NCI-H1930 (cell line): ENCODE results near the gene IGSF8.
A peak's percentile ranks its signal among the peaks of the same experiment; 100 is the strongest.

Experiments used
- DNase-seq, 2 experiments: peaks; one replicate each; lab custom pipeline; 2025; lab: John Stamatoyannopoulos, UW

IGSF8 gene, protein sequence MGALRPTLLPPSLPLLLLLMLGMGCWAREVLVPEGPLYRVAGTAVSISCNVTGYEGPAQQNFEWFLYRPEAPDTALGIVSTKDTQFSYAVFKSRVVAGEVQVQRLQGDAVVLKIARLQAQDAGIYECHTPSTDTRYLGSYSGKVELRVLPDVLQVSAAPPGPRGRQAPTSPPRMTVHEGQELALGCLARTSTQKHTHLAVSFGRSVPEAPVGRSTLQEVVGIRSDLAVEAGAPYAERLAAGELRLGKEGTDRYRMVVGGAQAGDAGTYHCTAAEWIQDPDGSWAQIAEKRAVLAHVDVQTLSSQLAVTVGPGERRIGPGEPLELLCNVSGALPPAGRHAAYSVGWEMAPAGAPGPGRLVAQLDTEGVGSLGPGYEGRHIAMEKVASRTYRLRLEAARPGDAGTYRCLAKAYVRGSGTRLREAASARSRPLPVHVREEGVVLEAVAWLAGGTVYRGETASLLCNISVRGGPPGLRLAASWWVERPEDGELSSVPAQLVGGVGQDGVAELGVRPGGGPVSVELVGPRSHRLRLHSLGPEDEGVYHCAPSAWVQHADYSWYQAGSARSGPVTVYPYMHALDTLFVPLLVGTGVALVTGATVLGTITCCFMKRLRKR

GRCh38 chr1:160097911-160098851 is at the start of gene IGSF8:
Gene IGSF8, minus strand, starts transcription at chr1:160098619. Its CDS starts 147 bp downstream, at chr1:160098472.
- peak in 1 of 2 experiments; percentile 89 for DNase-seq

- peak in 1 of 2 experiments; percentile 54 for DNase-seq
Measured at GRCh38 chr1:160148121-160148520, 49.7 kb upstream of the IGSF8 start.

- no peak for DNase-seq
Measured at GRCh38 chr1:160146107-160146506, 47.7 kb upstream of the IGSF8 start.

GRCh38 chr1:160144921-160145320 is 46.5 kb upstream of the IGSF8 start:
- no peak for DNase-seq

- no peak for DNase-seq
Measured at GRCh38 chr1:160143695-160144094, 45.3 kb upstream of the IGSF8 start.

DNA sequence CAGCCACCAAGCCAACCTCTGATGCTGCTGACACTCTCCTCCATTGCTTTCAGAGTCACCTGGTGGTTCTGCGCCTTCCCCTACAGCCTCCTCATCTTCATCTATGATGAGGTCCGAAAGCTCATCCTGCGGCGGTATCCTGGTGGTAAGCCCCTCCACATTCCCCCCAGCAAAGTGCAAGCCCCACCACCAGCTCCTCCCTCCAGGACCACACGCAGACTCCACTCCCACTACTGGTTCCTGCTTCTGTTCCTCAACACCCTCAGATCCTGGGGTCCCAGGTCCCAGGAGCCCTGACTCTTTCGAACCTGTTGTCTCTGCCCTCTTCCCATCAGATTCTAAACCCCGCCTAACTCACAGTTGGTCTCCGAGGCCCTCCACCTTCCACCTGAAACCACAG is 41.4 kb upstream of the IGSF8 start:
- DNase-seq, result no peak

GRCh38 chr1:160137216-160137862 is 38.9 kb upstream of the IGSF8 start:
- no peak for DNase-seq

DNA sequence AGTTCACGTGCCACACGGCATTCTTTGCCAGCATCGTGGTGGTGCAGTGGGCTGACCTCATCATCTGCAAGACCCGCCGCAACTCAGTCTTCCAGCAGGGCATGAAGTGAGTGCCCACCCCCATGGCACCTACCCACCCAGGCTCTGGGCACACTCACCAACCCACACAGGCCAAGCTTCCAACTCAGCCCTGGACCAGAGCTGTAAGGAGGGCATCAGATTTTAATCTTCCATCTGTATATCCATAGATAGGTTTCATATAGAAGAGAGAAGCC is 38.4 kb upstream of the IGSF8 start:
- no peak for DNase-seq

DNA sequence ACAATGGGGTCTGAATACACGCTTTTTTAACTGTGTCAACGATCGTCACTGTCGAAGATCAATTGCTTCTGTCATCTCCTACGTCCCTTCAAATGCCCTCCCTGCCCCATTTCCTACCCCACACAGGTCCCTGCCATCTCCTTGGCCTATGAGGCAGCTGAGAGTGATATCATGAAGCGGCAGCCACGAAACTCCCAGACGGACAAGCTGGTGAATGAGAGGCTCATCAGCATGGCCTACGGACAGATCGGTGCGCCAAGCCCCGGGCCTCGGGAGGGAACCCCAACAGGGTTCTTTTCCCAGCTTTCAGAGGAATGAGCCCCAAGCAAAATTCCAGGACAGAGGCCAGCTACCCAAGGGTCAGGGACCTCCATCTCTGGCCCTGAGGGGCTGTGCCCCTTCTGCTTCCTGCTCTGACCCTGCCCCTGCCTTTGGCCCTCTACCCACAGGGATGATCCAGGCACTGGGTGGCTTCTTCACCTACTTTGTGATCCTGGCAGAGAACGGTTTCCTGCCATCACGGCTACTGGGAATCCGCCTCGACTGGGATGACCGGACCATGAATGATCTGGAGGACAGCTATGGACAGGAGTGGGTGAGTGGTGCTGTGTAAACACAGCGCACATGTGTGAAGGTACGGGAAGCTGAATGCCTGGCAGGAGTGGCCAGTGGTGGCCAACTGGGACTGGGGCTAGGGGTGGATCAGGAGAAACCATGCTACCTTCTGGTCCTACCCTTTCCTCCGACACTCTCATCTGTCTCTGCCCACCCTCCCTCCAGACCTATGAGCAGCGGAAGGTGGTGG is 37.9 kb upstream of the IGSF8 start:
- no peak for DNase-seq

DNA sequence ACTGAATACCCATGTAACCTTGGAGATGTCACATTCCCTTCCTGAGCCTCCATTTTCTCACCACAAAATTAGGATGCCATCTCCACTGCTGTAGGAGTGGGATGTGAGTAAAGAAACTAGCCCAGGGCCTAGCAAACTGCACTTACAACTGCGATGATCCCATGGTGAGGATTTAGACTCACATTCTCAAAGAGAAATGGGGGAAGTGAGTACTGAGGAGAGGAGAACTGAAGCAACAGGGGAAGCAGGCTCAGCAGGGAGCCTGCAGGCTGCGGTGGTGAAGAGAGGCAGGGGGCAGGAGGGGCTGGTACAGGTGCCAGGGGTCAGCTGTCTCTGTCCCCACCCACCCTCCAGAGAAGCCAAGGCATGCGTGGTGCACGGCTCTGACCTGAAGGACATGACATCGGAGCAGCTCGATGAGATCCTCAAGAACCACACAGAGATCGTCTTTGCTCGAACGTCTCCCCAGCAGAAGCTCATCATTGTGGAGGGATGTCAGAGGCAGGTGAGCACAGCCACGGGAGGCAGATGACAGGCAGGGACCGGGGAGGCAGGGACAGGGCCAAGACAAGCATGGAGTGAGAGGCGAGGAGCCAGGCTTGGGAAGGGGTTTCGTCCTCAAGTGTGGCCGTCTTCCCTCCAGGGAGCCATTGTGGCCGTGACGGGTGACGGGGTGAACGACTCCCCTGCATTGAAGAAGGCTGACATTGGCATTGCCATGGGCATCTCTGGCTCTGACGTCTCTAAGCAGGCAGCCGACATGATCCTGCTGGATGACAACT is 36.6 kb upstream of the IGSF8 start:
- no peak for DNase-seq

DNA sequence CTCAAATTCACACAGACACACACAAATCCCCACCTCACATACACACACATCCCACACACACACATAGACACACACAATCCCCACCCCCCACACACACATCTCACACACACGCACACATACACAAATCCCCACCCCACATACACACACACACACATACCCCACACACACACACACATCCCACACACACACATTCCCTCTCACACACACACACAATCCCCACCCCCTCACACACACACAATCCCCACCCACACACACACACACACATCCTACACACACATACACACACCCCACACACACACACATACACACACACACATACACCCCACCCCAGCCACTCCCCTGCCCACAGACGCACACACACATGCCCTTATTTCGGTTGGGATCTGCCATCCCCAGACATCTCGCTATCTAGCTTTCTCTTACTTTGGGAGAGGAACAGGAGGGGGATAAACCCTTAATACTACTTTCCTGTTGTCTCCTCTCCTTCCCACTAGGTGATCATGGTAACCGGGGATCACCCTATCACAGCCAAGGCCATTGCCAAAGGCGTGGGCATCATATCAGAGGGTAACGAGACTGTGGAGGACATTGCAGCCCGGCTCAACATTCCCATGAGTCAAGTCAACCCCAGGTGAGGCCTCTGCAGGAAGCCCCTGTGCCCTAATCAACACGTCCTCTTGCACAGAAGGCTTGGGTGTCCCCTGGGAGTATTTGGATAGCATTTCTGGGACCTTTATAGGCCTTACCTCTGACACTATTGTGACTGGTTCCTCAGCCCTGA is 35.8 kb upstream of the IGSF8 start:
- DNase-seq, result no peak

DNA sequence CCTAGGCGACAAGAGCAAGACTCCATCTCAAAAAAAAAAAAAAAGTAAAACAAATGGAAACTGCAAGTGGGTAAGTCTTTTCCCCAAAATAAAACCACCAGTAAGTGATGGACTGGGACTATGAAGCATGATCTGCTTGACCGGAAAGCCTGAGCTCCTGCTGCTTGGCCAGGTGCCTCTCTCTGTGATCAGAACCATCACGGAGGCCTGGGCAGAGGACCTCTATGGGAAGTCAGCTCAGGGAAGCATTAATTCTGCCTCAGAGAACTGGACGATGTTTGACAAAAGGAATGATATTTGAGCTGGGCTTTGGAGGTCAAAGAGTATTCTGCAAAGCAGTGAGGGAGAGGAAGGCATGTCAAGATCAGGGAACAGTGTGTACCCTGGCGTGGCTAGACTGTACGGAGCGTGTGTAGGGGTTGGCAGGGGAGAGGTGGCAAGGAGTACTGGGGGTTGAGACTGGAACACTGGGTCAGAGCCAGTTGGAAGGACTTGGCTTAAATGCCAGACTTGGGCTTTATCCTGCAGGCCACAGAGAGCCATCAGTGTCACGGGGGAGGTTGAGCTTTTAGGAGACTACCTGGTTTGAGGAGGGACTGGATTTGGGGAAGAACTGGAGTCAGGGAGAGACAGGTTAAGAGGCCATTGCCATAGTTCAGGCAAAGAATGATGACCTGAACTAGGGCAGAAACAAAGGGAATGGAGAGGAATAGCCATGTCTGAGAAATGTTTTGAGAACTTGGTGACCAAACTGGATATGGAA is 33.6 kb upstream of the IGSF8 start:
- DNase-seq, result no peak

DNA sequence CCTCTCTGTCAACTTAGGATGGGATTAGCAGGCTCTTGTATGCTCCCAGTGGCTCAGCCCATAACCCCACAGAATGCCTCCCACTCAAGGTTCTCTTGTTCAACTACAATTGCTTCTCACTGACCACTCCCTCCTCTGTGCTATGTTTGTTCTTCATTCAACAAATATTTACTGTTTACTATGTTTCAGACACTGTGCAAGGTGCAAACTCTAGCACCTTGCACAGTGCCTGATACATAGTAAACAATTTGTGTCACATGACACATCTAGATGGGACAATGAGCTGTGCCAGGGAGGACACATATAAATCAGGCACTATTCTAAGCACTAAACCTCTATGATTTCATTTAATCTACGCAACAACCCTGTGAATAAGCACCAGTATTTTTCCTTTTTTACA is 32.5 kb upstream of the IGSF8 start:
- DNase-seq, result no peak

GRCh38 chr1:160130486-160130885 is 32.1 kb upstream of the IGSF8 start:
- no peak for DNase-seq

DNA sequence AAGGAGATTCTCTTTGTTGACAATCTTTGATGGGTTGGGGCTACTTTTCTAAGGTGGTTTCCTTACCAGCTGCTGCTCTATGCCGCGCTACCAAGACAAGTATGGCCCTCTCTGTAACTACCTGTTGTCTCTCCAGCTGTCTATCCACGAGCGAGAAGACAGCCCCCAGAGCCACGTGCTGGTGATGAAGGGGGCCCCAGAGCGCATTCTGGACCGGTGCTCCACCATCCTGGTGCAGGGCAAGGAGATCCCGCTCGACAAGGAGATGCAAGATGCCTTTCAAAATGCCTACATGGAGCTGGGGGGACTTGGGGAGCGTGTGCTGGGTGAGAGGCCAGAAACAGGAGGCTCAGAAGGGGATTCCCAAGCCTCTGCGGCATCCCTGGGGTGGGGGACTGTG is 31.5 kb upstream of the IGSF8 start:
- DNase-seq, result no peak

GRCh38 chr1:160129558-160129957 is 31.1 kb upstream of the IGSF8 start:
- no peak for DNase-seq

DNA sequence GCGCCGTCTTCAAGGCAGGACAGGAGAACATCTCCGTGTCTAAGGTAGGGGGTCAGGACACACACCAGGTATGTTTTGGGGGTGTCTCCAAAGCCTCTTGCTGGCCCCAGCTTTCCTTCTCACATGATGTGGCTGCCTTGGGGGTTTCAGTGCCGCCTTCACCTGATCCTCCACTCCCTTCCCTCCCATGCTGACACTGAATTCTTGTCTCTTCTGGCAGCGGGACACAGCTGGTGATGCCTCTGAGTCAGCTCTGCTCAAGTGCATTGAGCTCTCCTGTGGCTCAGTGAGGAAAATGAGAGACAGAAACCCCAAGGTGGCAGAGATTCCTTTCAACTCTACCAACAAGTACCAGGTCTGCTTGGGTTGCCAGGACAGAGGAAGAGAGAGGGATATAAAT is 30.6 kb upstream of the IGSF8 start:
- DNase-seq, result no peak

DNA sequence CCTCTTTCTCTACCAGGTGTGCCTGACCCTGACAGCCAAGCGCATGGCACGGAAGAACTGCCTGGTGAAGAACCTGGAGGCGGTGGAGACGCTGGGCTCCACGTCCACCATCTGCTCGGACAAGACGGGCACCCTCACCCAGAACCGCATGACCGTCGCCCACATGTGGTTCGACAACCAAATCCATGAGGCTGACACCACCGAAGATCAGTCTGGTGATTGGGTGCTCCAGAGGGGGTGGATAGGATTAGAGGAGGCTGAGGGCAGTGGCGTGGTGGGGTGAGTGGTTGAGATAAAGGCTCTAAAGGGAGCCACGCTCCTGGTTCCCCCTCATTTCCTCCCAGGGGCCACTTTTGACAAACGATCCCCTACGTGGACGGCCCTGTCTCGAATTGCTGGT is 30.2 kb upstream of the IGSF8 start:
- no peak for DNase-seq
